ENCODE results near the gene SLC16A2.

DNA sequence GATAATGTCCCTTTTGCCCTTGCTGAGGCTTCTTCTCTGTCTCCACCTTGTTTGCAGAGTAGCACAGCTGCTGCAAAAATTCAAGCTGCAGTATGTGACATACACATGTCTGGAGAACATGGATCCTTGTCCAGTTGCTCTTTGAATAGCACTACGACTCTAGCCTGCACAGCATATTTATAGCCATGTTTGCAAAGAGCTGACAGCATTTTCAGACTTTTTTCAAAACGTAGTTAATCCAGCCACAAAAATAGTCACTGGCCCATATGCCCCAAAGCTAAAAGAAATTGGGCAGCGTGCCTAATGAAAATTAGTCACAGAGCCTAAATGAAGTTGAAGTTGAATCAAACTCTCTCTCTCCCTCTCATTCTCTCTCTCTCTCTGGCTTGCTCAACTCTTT, 17.5 kb downstream of the SLC16A2 start:
- TF ChIP-seq, protein P1, sequence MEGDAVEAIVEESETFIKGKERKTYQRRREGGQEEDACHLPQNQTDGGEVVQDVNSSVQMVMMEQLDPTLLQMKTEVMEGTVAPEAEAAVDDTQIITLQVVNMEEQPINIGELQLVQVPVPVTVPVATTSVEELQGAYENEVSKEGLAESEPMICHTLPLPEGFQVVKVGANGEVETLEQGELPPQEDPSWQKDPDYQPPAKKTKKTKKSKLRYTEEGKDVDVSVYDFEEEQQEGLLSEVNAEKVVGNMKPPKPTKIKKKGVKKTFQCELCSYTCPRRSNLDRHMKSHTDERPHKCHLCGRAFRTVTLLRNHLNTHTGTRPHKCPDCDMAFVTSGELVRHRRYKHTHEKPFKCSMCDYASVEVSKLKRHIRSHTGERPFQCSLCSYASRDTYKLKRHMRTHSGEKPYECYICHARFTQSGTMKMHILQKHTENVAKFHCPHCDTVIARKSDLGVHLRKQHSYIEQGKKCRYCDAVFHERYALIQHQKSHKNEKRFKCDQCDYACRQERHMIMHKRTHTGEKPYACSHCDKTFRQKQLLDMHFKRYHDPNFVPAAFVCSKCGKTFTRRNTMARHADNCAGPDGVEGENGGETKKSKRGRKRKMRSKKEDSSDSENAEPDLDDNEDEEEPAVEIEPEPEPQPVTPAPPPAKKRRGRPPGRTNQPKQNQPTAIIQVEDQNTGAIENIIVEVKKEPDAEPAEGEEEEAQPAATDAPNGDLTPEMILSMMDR (IDR thresholded peaks at IDR 0.05): no peak
- TF ChIP-seq POLR2A (IDR thresholded peaks at IDR 0.05) (no peak), POLR2AphosphoS5 (IDR thresholded peaks at IDR 0.05) (no peak)
